ENCODE measurements around the gene DLG3. TPM values are rescaled to one million over a fixed set of nuclear protein-coding genes. Genes with fewer than 3 reads are reported as not detected.

The DLG3 gene
- total RNA-seq, 1 experiment from 2014 or later, result 48.4 TPM

DNA sequence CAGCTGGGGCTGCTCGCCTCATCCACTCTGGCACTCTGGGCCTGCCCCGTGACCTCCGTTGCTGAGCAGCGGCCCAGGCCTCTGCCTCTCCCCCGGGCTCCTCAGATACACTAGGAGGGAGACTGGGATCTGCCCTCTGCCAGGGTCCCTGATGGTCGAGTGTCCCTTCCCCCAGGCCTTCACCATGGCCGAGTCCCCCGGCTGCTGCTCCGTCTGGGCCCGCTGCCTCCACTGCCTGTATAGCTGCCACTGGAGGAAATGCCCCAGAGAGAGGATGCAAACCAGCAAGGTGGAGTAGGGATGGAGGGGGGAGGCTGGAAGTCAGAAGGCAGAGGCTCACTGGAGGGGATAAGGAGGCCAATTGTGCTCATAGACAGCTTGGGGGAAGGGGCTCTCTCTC, 19.8 kb upstream of the DLG3 start:
- ChIA-PET POLR2A (no interaction called here), CTCF (interaction anchor here (2.3 kb wide), 1 partner anchor 9 kb away, joined by 8 read pairs; no protein-coding TSS in a partner anchor), RAD21 (ENCODE audit: low non-redundant PET in 1 of 2, low total read pairs in 2 of 2, uncharacterized antibody in 2 of 2, unreplicated experiment in 2 of 2) (interaction anchor here in 1 of 2 experiments (0.7 kb wide), 1 partner anchor 525 kb away, joined by 3 read pairs; no protein-coding TSS in a partner anchor)
- Histone ChIP-seq H3K4me3 (replicated peaks in 1 of 2; ENCODE audit: low read depth in 1 of 2, low read length in 2 of 2) (no peak overlapping the region), H3K4me1 (ENCODE audit: control insufficient read depth in 1 of 2, insufficient read depth in 2 of 2, low read length in 2 of 2) (no peaks in the 10 kb centered on the region), H3K9me3 (ENCODE audit: control insufficient read depth in 1 of 2, insufficient read depth in 1 of 2, low read depth in 1 of 2, low read length in 2 of 2) (no peaks in the 10 kb centered on the region), H3K27me3 (ENCODE audit: insufficient read depth, low read length) (no peaks in the 10 kb centered on the region), H3K36me3 (ENCODE audit: control insufficient read depth in 1 of 2, insufficient read depth in 2 of 2, low read length in 2 of 2) (no peaks in the 10 kb centered on the region; a peak in 1 of 4 replicates), H3K27ac (ENCODE audit: low read depth, low read length) (no peak overlapping the region), H4K20me1 (ENCODE audit: insufficient read depth) (no peaks in the 10 kb centered on the region), H3K9ac (ENCODE audit: low read length) (no peak overlapping the region), H2AFZ (ENCODE audit: low read depth, low read length, poor library complexity, severe bottlenecking) (no peak overlapping the region), H3K79me2 (ENCODE audit: insufficient read depth, low read length) (no peaks in the 10 kb centered on the region), H3K9me2 (ENCODE audit: insufficient read depth) (no peaks in the 10 kb centered on the region), H3K4me2 (ENCODE audit: low read length) (no peak overlapping the region)
- intact Hi-C loops (cut with micrococcal nuclease), result loop anchor here (10.0 kb wide), 1 partner anchor 240 kb away; no protein-coding TSS in a partner anchor
- TF ChIP-seq EZH2phosphoT487 (IDR thresholded peaks at IDR 0.05; ENCODE audit: borderline replicate concordance) (no peak), CEBPB (IDR thresholded peaks at IDR 0.05; ENCODE audit: low read depth) (no peak), SRF (IDR thresholded peaks at IDR 0.05; ENCODE audit: low read depth) (no peak), EGR1 (IDR thresholded peaks at IDR 0.05; ENCODE audit: low read depth) (no peak), EZH2 (IDR thresholded peaks at IDR 0.05) (no peak), YY1 (IDR thresholded peaks at IDR 0.05; ENCODE audit: extremely low read depth, insufficient replicate concordance, low read depth, low read length) (no peak), ATF3 (IDR thresholded peaks at IDR 0.05) (no peak), ZFX (IDR thresholded peaks at IDR 0.05) (no peak), RAD21 (IDR thresholded peaks at IDR 0.05; ENCODE audit: low read depth) (no peak), JUND (IDR thresholded peaks at IDR 0.05) (no peak), CBX3 (IDR thresholded peaks at IDR 0.05; ENCODE audit: low read depth) (no peak), POLR2AphosphoS5 (IDR thresholded peaks at IDR 0.05; ENCODE audit: low read depth, low read length) (no peak), CTCF (IDR thresholded peaks at IDR 0.05 in 2 of 3, conservative IDR thresholded peaks at IDR 0.05 in 1 of 3; ENCODE audit: borderline replicate concordance in 1 of 3, insufficient read depth in 1 of 3, low read depth in 2 of 3, low read length in 2 of 3) (no peak)
- TF ChIP-seq, protein P1, sequence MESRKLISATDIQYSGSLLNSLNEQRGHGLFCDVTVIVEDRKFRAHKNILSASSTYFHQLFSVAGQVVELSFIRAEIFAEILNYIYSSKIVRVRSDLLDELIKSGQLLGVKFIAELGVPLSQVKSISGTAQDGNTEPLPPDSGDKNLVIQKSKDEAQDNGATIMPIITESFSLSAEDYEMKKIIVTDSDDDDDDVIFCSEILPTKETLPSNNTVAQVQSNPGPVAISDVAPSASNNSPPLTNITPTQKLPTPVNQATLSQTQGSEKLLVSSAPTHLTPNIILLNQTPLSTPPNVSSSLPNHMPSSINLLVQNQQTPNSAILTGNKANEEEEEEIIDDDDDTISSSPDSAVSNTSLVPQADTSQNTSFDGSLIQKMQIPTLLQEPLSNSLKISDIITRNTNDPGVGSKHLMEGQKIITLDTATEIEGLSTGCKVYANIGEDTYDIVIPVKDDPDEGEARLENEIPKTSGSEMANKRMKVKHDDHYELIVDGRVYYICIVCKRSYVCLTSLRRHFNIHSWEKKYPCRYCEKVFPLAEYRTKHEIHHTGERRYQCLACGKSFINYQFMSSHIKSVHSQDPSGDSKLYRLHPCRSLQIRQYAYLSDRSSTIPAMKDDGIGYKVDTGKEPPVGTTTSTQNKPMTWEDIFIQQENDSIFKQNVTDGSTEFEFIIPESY (IDR thresholded peaks at IDR 0.05; ENCODE audit: extremely low read depth, insufficient replicate concordance, low read length), result no peak
- TF ChIP-seq, protein P2, sequence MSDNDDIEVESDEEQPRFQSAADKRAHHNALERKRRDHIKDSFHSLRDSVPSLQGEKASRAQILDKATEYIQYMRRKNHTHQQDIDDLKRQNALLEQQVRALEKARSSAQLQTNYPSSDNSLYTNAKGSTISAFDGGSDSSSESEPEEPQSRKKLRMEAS (IDR thresholded peaks at IDR 0.05), result no peak
- TF ChIP-seq, protein P3, sequence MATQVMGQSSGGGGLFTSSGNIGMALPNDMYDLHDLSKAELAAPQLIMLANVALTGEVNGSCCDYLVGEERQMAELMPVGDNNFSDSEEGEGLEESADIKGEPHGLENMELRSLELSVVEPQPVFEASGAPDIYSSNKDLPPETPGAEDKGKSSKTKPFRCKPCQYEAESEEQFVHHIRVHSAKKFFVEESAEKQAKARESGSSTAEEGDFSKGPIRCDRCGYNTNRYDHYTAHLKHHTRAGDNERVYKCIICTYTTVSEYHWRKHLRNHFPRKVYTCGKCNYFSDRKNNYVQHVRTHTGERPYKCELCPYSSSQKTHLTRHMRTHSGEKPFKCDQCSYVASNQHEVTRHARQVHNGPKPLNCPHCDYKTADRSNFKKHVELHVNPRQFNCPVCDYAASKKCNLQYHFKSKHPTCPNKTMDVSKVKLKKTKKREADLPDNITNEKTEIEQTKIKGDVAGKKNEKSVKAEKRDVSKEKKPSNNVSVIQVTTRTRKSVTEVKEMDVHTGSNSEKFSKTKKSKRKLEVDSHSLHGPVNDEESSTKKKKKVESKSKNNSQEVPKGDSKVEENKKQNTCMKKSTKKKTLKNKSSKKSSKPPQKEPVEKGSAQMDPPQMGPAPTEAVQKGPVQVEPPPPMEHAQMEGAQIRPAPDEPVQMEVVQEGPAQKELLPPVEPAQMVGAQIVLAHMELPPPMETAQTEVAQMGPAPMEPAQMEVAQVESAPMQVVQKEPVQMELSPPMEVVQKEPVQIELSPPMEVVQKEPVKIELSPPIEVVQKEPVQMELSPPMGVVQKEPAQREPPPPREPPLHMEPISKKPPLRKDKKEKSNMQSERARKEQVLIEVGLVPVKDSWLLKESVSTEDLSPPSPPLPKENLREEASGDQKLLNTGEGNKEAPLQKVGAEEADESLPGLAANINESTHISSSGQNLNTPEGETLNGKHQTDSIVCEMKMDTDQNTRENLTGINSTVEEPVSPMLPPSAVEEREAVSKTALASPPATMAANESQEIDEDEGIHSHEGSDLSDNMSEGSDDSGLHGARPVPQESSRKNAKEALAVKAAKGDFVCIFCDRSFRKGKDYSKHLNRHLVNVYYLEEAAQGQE (IDR thresholded peaks at IDR 0.05; ENCODE audit: low read depth), result no peak
- ATAC-seq (no peak), DNase-seq (ENCODE audit: low read depth, low spot score) (no peak)
- BruUV-seq (replicated peaks), result no TSS peak
